PC-9 (cell line): ENCODE results near the gene LCK. TPM values are rescaled to one million over a fixed set of nuclear protein-coding genes. Genes with fewer than 3 reads are reported as not detected.

Source experiments
- BruUV-seq: library from RNA; stranded (reverse); fragments of 400-500 nt; replicated peaks from 2 replicates; lab custom pipeline; 2021; lab: Mats Ljungman, UMichigan
- CTCF ChIA-PET: fragments of 300-600 bp; sonication (Branson Sonifier 250); formaldehyde crosslinking; loops from one replicate; lab custom pipeline; 2022; ENCODE audit warnings: antibody characterized with exemption; lab: Charles Lee
- POLR2A ChIA-PET: fragments of 300-600 bp; sonication (Branson Sonifier 250); formaldehyde crosslinking; loops from one replicate; lab custom pipeline; 2022; ENCODE audit warnings: antibody characterized with exemption; ENCODE audit not compliant: unreplicated experiment; lab: Charles Lee
- DNase-seq, 2 experiments: peaks; one replicate each; pipeline versions ENCODE4 v3.0.0 to v3.0.0-alpha.2; 2015 to 2022; ENCODE audit warnings: mixed read lengths in 1 of 2
- H2AFZ ChIP-seq: fragments of 200-600 bp; sonication (generic); 2 replicates; pipeline ENCODE4 v1.8.1; 2017; ENCODE audit warnings: antibody characterized with exemption
- H3F3A ChIP-seq: fragments of 200-600 bp; sonication (generic); 2 replicates; pipeline ENCODE4 v1.8.1; 2017; ENCODE audit warnings: antibody characterized with exemption, mild to moderate bottlenecking, low read depth; ENCODE audit not compliant: insufficient read depth
- H3K27ac ChIP-seq: fragments of 200-600 bp; sonication (generic); 2 replicates; pipeline ENCODE4 v1.6.1; 2016; ENCODE audit warnings: mixed run types
- H3K27me3 ChIP-seq: fragments of 200-600 bp; sonication (generic); 2 replicates; pipeline ENCODE4 v1.6.1; 2016; ENCODE audit warnings: low read depth, mixed run types; ENCODE audit not compliant: insufficient read depth
- H3K36me3 ChIP-seq: fragments of 200-600 bp; sonication (generic); 2 replicates; pipeline ENCODE4 v1.6.1; 2016; ENCODE audit warnings: low read depth, mixed run types
- H3K4me1 ChIP-seq: fragments of 200-600 bp; sonication (generic); replicated peaks from 2 replicates; pipeline ENCODE4 v1.6.1; 2016; ENCODE audit warnings: mixed run types; ENCODE audit not compliant: insufficient read depth
- H3K4me2 ChIP-seq: fragments of 200-600 bp; sonication (generic); 2 replicates; pipeline ENCODE4 v1.6.1; 2017; ENCODE audit warnings: mixed run types
- H3K4me3 ChIP-seq: fragments of 200-600 bp; sonication (generic); 2 replicates; pipeline ENCODE4 v1.6.1; 2016; ENCODE audit warnings: mixed run types
- H3K79me2 ChIP-seq: fragments of 200-600 bp; sonication (generic); 2 replicates; pipeline ENCODE4 v1.6.1; 2017; ENCODE audit warnings: low read depth, mixed run types
- H3K9me2 ChIP-seq: fragments of 200-600 bp; sonication (generic); 2 replicates; pipeline ENCODE4 v1.8.1; 2017; ENCODE audit warnings: mild to moderate bottlenecking; ENCODE audit not compliant: insufficient read depth
- H3K9me3 ChIP-seq: fragments of 200-600 bp; sonication (generic); 2 replicates; pipeline ENCODE4 v1.8.1; 2016; ENCODE audit warnings: low read depth; ENCODE audit not compliant: insufficient read depth
- H4K20me1 ChIP-seq: fragments of 200-600 bp; sonication (generic); 2 replicates; pipeline ENCODE4 v1.8.1; 2017; ENCODE audit not compliant: insufficient read depth
- CTCF ChIP-seq: fragments of 200-600 bp; sonication (generic); conservative IDR thresholded peaks from 2 replicates; pipeline ENCODE4 v1.6.1; 2017; ENCODE audit warnings: mixed run types, antibody characterized with exemption, mild to moderate bottlenecking, moderate library complexity
- EZH2 ChIP-seq: fragments of 200-600 bp; sonication (generic); IDR thresholded peaks from 2 replicates; pipeline ENCODE4 v1.8.0; 2017; ENCODE audit warnings: antibody characterized with exemption, low read depth
- intact Hi-C: fragments of 100-400 bp; cut with micrococcal nuclease; formaldehyde crosslinking; loops from one replicate; pipeline ENCODE4 v1.10.0; 2022; ENCODE audit not compliant: unreplicated experiment
- total RNA-seq: library from RNA; stranded (reverse); gene quantifications from 2 replicates; pipeline ENCODE4 v1.2.3, GENCODE V29; 2021

The LCK gene
- total RNA-seq, 1 experiment from 2014 or later = 2.0 TPM

- H3K36me3 ChIP-seq = peaks cover 28% of the 10 kb centered on the region
- H3K4me1 ChIP-seq = peaks cover 16% of the 10 kb centered on the region
- no peaks in the 10 kb centered on the region for H3K27me3 ChIP-seq
- intact Hi-C loops = no loop called here
- H3K9me2 ChIP-seq = no peaks in the 10 kb centered on the region
- no peak overlapping the region for H2AFZ ChIP-seq
- CTCF ChIA-PET = no interaction called here
- no peaks in the 10 kb centered on the region for H3K9me3 ChIP-seq
- H4K20me1 ChIP-seq = peaks cover 11% of the 10 kb centered on the region; the same call in 1 of the 2 replicates
- no peak for TF ChIP-seq EZH2
- TF ChIP-seq CTCF = no peak
- H3K4me3 ChIP-seq = no peak overlapping the region
- no peaks in the 10 kb centered on the region for H3K79me2 ChIP-seq
- no peak overlapping the region for H3K4me2 ChIP-seq
- POLR2A ChIA-PET = interaction anchor here (0.6 kb wide), 1 partner anchor 103 kb away, joined by 7 read pairs; no protein-coding TSS in a partner anchor
- no peak for DNase-seq
- peaks cover 61% of the 10 kb centered on the region for H3F3A ChIP-seq
- BruUV-seq = no TSS peak
- no peak overlapping the region for H3K27ac ChIP-seq
These were observed 19.1 kb upstream of the LCK start for GRCh38 chr1:32231843-32232432.

DNA sequence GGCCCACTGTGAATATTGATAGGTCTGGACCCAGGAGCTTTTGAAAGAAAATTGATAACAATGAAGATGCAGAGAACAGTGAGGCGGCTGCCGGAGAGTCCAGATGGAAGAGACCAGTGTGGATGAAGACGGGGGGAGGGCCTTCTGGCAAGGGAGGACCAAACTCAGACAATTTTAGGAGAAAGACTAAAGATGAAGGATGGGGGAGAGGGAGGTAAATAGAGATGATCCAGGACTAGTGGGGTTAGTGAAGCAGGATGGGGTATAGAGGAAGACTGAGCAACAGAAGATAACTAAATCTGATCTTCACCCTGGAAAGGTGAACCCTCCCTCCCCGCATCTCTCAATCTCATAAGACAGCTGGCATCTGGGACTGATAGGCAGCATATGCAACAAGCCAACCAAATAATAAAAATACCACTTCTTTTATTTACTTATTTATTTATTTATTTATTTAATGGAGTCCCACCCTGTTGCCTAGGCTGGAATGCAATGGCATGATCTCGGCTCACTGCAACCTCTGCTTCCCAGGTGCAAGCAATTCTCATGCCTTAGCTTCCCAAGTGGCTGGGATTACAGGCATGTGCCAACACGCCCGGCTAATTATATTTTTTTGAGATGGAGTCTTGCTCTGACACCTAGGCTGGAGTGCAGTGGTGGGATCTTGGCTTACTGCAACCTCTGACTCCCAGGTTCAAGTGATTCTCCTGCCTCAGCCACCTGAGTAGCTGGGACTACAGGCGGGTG, 18.3 kb upstream of the LCK start:
- H3K4me2 ChIP-seq = no peak overlapping the region
- H3K4me1 ChIP-seq = peaks cover 16% of the 10 kb centered on the region
- H3K9me2 ChIP-seq = no peaks in the 10 kb centered on the region
- ChIA-PET CTCF (no interaction called here), POLR2A (interaction anchor here (0.6 kb wide), 1 partner anchor 103 kb away, joined by 7 read pairs; no protein-coding TSS in a partner anchor)
- H3K27me3 ChIP-seq = no peaks in the 10 kb centered on the region
- no peak for DNase-seq
- H3F3A ChIP-seq = peaks cover 63% of the 10 kb centered on the region
- no peaks in the 10 kb centered on the region for H3K9me3 ChIP-seq
- BruUV-seq = no TSS peak
- H3K4me3 ChIP-seq = no peak overlapping the region
- H2AFZ ChIP-seq = no peak overlapping the region
- no peak for TF ChIP-seq EZH2
- no peak for TF ChIP-seq CTCF
- H4K20me1 ChIP-seq = 0 out of 2 replicates have a peak, but pooled peaks cover 9% of the 10 kb centered on the region
- H3K27ac ChIP-seq = no peak overlapping the region
- H3K79me2 ChIP-seq = no peaks in the 10 kb centered on the region
- peaks cover 22% of the 10 kb centered on the region for H3K36me3 ChIP-seq
- intact Hi-C loops = no loop called here

- Histone ChIP-seq H3K4me2 (no peak overlapping the region), H3K9me2 (no peaks in the 10 kb centered on the region), H3K4me3 (no peak overlapping the region), H3K27me3 (no peaks in the 10 kb centered on the region), H2AFZ (no peak overlapping the region), H3F3A (peaks cover 55% of the 10 kb centered on the region), H3K4me1 (peaks cover 16% of the 10 kb centered on the region), H3K9me3 (no peaks in the 10 kb centered on the region), H3K79me2 (no peaks in the 10 kb centered on the region), H3K27ac (no peak overlapping the region), H3K36me3 (peaks cover 4% of the 10 kb centered on the region; the same call in 1 of the 2 replicates), H4K20me1 (no peaks in the 10 kb centered on the region)
- no peak for DNase-seq
- no peak for TF ChIP-seq CTCF
- TF ChIP-seq EZH2 = no peak
- no TSS peak for BruUV-seq
- ChIA-PET POLR2A (no interaction called here), CTCF (no interaction called here)
- intact Hi-C loops = no loop called here
These were observed 16.3 kb upstream of the LCK start for GRCh38 chr1:32234792-32235191.
